Activated CD8-positive, alpha-beta memory T cell treated with anti-CD3 and anti-CD28 coated beads, Interleukin-2, amount 10 ng/mL, durations not matched to agents 7 days and 5 days (primary cell): ENCODE results near the gene TXNRD2. TPM values are rescaled to one million over a fixed set of nuclear protein-coding genes. Genes with fewer than 3 reads are reported as not detected.

Experiments used
- ATAC-seq: fragments of 150-1000 bp; cut with Tn5 transposase; one replicate; pipeline ENCODE4 v1.10.0; 2021; ENCODE audit warnings: moderate library complexity
- CTCF ChIA-PET: fragments of 350-600 bp; sonication (Branson Sonifier 250); formaldehyde crosslinking; loops from one replicate; lab custom pipeline; 2021; ENCODE audit warnings: antibody characterized with exemption; lab: Charles Lee
- DNase-seq: peaks from one replicate; pipeline ENCODE4 v3.0.0-alpha.2; 2020
- H3K27ac Mint-ChIP-seq: one replicate; pipeline ENCODE4 v1.8.0; 2021; ENCODE audit warnings: mild to moderate bottlenecking, mixed read lengths
- H3K27me3 Mint-ChIP-seq: one replicate; pipeline ENCODE4 v1.8.0; 2021; ENCODE audit warnings: mixed read lengths
- H3K36me3 Mint-ChIP-seq: one replicate; pipeline ENCODE4 v1.8.0; 2021; ENCODE audit warnings: mild to moderate bottlenecking, mixed read lengths
- H3K4me1 Mint-ChIP-seq: one replicate; pipeline ENCODE4 v1.8.0; 2021; ENCODE audit warnings: mixed read lengths
- H3K4me3 Mint-ChIP-seq: one replicate; pipeline ENCODE4 v1.8.0; 2021; ENCODE audit warnings: mild to moderate bottlenecking, moderate library complexity, mixed read lengths
- H3K9me3 Mint-ChIP-seq: one replicate; pipeline ENCODE4 v1.8.0; 2022; ENCODE audit warnings: low read depth, mixed read lengths
- total RNA-seq, 2 experiments: library from RNA; stranded (reverse); gene quantifications; one replicate each; pipeline ENCODE4 v1.2.3, GENCODE V29; 2021

The TXNRD2 gene
- total RNA-seq, 2 experiments from 2014 or later: 20.5 to 23.1 TPM

DNA sequence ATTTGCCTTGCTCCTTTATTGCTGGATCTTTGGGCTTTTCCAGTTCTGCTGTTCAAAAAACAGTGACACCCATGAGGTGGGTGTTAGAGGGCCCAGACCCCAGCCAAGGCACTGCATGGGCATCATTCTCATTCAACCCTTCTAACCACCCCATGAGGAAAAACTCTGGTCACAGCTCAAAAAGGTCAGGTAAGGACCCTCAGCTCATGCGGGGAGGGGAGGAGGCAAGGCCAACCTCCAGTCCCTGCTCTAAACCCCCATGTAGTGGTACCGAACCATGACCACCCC lies 94.3 kb downstream of the TXNRD2 start:
- H3K27me3 Mint-ChIP-seq: no peaks in the 10 kb centered on the region
- H3K36me3 Mint-ChIP-seq: peaks cover 16% of the 10 kb centered on the region
- DNase-seq (no peak), ATAC-seq (no peak)
- CTCF ChIA-PET: no interaction called here
- no peaks in the 10 kb centered on the region for H3K9me3 Mint-ChIP-seq
- no peak overlapping the region for H3K4me3 Mint-ChIP-seq
- peaks cover 6% of the 10 kb centered on the region for H3K4me1 Mint-ChIP-seq
- H3K27ac Mint-ChIP-seq: no peak overlapping the region

GRCh38 chr22:19846620-19847344 lies 94.8 kb downstream of the TXNRD2 start:
- H3K4me3 Mint-ChIP-seq: no peak overlapping the region

DNA sequence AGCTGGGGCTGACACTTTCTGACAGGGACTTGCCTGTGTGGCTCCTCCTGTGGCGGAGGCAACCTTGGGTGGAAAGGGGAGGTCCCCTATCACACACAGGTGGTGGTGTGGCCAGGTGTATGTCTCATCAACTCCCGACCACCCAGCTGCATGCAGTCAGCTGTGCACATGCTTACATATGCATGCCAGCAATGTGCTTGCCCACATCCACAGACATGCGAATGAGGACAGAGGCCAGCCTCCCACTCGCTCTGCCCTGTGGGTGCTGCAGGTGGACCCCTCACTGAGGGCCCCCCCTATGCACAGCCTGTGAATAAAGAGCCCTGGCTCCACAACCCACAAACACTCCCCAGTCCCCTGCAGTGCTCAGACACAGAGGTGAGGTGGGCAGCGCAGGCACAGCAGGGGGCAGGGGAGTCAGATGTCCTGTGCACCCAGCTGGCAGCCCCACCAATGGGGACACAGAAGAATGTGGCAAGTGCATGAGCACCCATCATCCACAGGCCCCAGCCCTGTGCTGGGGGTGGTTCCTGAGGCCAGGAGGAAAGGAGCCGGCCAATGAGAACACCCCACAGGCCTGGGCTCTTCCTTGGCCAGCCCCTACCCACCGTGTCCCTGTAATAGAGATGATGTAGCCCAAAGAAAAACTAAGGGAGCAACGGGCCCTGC lies 96.4 kb downstream of the TXNRD2 start:
- Mint-ChIP-seq H3K27ac (no peak overlapping the region), H3K36me3 (peaks cover 12% of the 10 kb centered on the region), H3K4me3 (no peak overlapping the region), H3K27me3 (no peaks in the 10 kb centered on the region), H3K9me3 (no peaks in the 10 kb centered on the region), H3K4me1 (peaks cover 3% of the 10 kb centered on the region)
- CTCF ChIA-PET: no interaction called here
- DNase-seq: no peak
- no peak for ATAC-seq

More at GRCh38 chr22:19846620-19847344, 94.8 kb downstream of the TXNRD2 start:
- H3K36me3 Mint-ChIP-seq: peaks cover 14% of the 10 kb centered on the region
- CTCF ChIA-PET: no interaction called here
- H3K4me1 Mint-ChIP-seq: peaks cover 3% of the 10 kb centered on the region
- no peaks in the 10 kb centered on the region for H3K9me3 Mint-ChIP-seq
- ATAC-seq (no peak), DNase-seq (no peak)
- H3K27me3 Mint-ChIP-seq: no peaks in the 10 kb centered on the region
- H3K27ac Mint-ChIP-seq: no peak overlapping the region

- H3K9me3 Mint-ChIP-seq: no peaks in the 10 kb centered on the region
- H3K36me3 Mint-ChIP-seq: peaks cover 10% of the 10 kb centered on the region
- H3K27me3 Mint-ChIP-seq: no peaks in the 10 kb centered on the region
- CTCF ChIA-PET: no interaction called here
- peaks cover 3% of the 10 kb centered on the region for H3K4me1 Mint-ChIP-seq
- ATAC-seq: peak; percentile 35
- no peak overlapping the region for H3K27ac Mint-ChIP-seq
- DNase-seq: peak; percentile 38
- H3K4me3 Mint-ChIP-seq: no peak overlapping the region
These were observed 97.1 kb downstream of the TXNRD2 start for GRCh38 chr22:19844377-19845053.

GRCh38 chr22:19843857-19844376 lies 97.7 kb downstream of the TXNRD2 start:
- Mint-ChIP-seq H3K27ac (no peak overlapping the region), H3K27me3 (no peaks in the 10 kb centered on the region), H3K36me3 (peaks cover 10% of the 10 kb centered on the region), H3K4me3 (no peak overlapping the region), H3K4me1 (peaks cover 3% of the 10 kb centered on the region), H3K9me3 (no peaks in the 10 kb centered on the region)
- ATAC-seq (no peak), DNase-seq (no peak)
- CTCF ChIA-PET: no interaction called here

- Mint-ChIP-seq H3K27me3 (no peaks in the 10 kb centered on the region), H3K9me3 (no peaks in the 10 kb centered on the region), H3K4me3 (no peak overlapping the region), H3K36me3 (peaks cover 10% of the 10 kb centered on the region), H3K27ac (no peak overlapping the region), H3K4me1 (peaks cover 3% of the 10 kb centered on the region)
- DNase-seq (no peak), ATAC-seq (no peak)
- CTCF ChIA-PET: interaction anchor here (0.8 to 1.0 kb wide), 2 partner anchors 10 to 113 kb away, joined by 3 to 4 read pairs; no protein-coding TSS in a partner anchor
These were observed 98.3 kb downstream of the TXNRD2 start for GRCh38 chr22:19843107-19843856.

DNA sequence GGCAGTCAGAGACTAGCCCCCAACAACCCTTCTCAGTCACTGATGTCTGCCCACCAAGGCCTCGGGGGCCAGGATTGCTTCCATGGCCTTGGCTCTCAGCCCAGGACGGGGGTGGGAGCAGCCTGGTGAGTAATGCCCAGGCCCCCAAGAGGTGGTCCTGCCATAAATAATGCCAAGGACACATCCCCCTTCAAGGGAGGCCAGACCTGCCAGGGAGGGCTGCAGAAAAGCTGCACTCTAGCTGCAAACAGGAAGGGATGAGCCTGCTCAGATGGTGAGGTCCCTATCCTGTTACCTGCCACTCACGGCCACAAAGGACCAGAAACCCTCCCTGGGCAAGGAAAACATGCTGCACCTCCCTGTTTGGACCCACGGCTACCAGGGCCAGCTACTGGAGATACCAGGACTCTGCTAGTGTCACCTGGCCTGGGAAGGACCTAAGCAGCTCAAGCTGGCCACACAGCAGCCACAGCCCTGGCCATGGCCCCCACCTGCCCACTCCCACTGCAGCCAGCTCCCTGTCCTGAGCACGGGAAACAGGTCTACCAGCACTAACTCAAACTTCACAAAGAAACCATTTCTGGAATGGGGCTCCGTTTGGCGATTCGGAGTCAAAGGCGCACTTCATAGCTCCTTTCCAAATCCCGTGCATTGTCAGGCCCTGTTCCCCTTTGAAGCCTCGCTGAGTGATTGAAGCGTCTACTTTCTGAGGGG lies 99.1 kb downstream of the TXNRD2 start:
- CTCF ChIA-PET: interaction anchor here (0.8 to 1.0 kb wide), 2 partner anchors 10 to 112 kb away, joined by 3 to 4 read pairs; no protein-coding TSS in a partner anchor
- no peaks in the 10 kb centered on the region for H3K27me3 Mint-ChIP-seq
- H3K4me1 Mint-ChIP-seq: peaks cover 3% of the 10 kb centered on the region
- no peaks in the 10 kb centered on the region for H3K9me3 Mint-ChIP-seq
- DNase-seq: no peak
- no peak for ATAC-seq
- no peak overlapping the region for H3K4me3 Mint-ChIP-seq
- H3K27ac Mint-ChIP-seq: no peak overlapping the region
- H3K36me3 Mint-ChIP-seq: peaks cover 7% of the 10 kb centered on the region

DNA sequence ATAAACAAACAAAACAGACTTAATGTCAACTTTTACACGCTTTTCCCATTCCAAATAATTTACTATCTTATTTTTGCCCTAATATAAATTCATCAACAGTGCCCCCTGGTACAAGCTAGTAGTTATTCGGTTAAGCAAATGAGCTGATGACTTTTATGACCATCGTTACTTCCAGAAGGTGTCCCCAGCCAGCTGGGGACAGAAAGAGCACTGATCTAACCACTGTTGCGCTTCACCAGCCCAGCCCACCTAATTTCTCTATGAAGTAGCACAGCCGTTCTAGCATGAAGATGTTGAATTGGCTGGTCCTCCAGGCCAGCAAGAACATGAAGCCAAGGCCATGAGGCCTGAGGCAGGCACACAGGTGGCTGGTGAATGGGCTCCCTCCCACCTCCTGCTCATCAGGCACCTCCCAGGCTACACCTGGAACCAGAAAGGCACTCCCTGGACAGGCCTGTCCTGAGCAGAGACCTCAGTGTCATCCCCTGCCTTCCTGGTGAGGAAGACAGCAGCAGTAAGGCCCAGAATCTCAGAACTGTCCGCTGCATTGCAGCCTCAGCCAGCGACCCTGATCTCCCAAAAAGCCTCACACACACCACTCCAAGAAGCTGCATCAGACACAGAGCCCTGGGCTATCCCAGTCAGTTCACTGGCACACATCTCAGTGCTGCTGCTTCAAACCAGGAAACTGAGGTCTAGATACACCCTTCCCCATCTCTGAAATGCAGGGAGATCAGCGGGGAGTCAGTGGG lies 99.8 kb downstream of the TXNRD2 start:
- H3K4me1 Mint-ChIP-seq: peaks cover 3% of the 10 kb centered on the region
- CTCF ChIA-PET: interaction anchor here (1.0 kb wide), 1 partner anchor 9 kb away, joined by 4 read pairs; no protein-coding TSS in a partner anchor

DNA sequence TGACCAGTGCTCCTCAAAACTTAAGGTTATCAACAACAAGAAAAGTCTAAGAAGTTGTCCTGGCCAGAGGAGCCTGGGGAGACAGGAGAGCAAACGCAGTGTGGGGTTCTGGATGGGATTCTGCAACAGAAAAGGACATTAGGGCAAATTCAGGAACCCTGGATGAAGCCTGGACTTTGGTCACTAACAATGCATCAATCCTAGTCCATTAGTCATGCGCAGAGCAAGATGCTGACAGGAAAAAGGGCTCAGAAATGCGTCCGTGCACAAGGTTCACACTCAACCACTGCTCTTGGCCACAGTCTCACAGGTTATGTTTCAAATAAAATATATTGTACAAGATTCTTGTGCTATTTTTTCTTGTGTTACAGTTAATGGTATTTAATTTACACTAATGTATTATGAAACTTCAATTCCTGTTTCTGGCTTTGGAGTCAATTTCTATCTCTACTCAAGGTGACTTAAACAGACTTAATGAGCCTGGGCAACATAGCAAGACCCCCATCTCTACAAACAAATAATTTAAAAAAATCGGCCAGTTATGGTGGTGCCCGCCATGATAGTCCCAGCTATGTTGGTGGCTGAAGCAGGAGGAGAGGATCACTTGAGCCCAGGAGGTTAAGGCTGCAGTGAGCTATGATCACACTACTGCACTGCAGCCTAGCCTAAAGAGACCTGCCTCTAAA lies 100.5 kb downstream of the TXNRD2 start:
- Mint-ChIP-seq H3K9me3 (no peaks in the 10 kb centered on the region), H3K4me3 (no peak overlapping the region), H3K4me1 (peaks cover 4% of the 10 kb centered on the region), H3K27me3 (no peaks in the 10 kb centered on the region), H3K36me3 (peaks cover 1% of the 10 kb centered on the region), H3K27ac (no peak overlapping the region)
- ATAC-seq: no peak
- CTCF ChIA-PET: no interaction called here
- no peak for DNase-seq

More for the DNA sequence above, 99.8 kb downstream of the TXNRD2 start:
- H3K27ac Mint-ChIP-seq: no peak overlapping the region
- no peak overlapping the region for H3K4me3 Mint-ChIP-seq
- H3K27me3 Mint-ChIP-seq: no peaks in the 10 kb centered on the region
- ATAC-seq (no peak), DNase-seq (no peak)
- H3K36me3 Mint-ChIP-seq: peaks cover 1% of the 10 kb centered on the region
- H3K9me3 Mint-ChIP-seq: no peaks in the 10 kb centered on the region

GRCh38 chr22:19840059-19840458 lies 101.6 kb downstream of the TXNRD2 start:
- no peak for ATAC-seq
- Mint-ChIP-seq H3K4me1 (peaks cover 5% of the 10 kb centered on the region), H3K36me3 (peaks cover 1% of the 10 kb centered on the region), H3K9me3 (no peaks in the 10 kb centered on the region), H3K27me3 (no peaks in the 10 kb centered on the region), H3K27ac (no peak overlapping the region), H3K4me3 (no peak overlapping the region)
- DNase-seq: no peak
- CTCF ChIA-PET: interaction anchor here (1.0 kb wide), 1 partner anchor 109 kb away, joined by 6 read pairs; no protein-coding TSS in a partner anchor

GRCh38 chr22:19837915-19838314 lies 103.7 kb downstream of the TXNRD2 start:
- CTCF ChIA-PET: no interaction called here
- Mint-ChIP-seq H3K36me3 (peaks cover 1% of the 10 kb centered on the region), H3K4me3 (no peak overlapping the region), H3K9me3 (no peaks in the 10 kb centered on the region), H3K4me1 (peaks cover 4% of the 10 kb centered on the region), H3K27ac (no peak overlapping the region), H3K27me3 (no peaks in the 10 kb centered on the region)
- ATAC-seq (no peak), DNase-seq (no peak)
